NB4 (cell line): ENCODE measurements around the gene C3orf85.

ENCODE experiments used
- DNase-seq: peaks from one replicate; pipeline ENCODE4 v3.0.0; 2010; ENCODE audit warnings: low read depth
- H3K4me3 ChIP-seq: one replicate; pipeline ENCODE4 v1.5.1; 2011; ENCODE audit warnings: mild to moderate bottlenecking, low read depth, low read length, moderate library complexity
- CTCF ChIP-seq: IDR thresholded peaks from one replicate; pipeline ENCODE4 v1.5.1; 2012; ENCODE audit warnings: low read depth, low read length
- MAX ChIP-seq: IDR thresholded peaks from 2 replicates; pipeline ENCODE4 v1.6.1; 2011; ENCODE audit warnings: low read depth, low read length
- MYC ChIP-seq: IDR thresholded peaks from 2 replicates; pipeline ENCODE4 v1.6.1; 2011; ENCODE audit warnings: low read depth, low read length
- POLR2A ChIP-seq: IDR thresholded peaks from 2 replicates; pipeline ENCODE4 v1.6.1; 2011; ENCODE audit warnings: mild to moderate bottlenecking; ENCODE audit not compliant: insufficient read length; ENCODE audit errors: extremely low read depth

The C3orf85 gene

GRCh38 chr3:109149078-109149477 is 12.6 kb downstream of the C3orf85 start:
- no peak for DNase-seq
- TF ChIP-seq POLR2A (no peak), MAX (no peak), MYC (no peak), CTCF (no peak)
- H3K4me3 ChIP-seq: no peak overlapping the region

GRCh38 chr3:109152320-109152719 is 15.8 kb downstream of the C3orf85 start:
- no peak for TF ChIP-seq CTCF
- DNase-seq: no peak
- H3K4me3 ChIP-seq: no peak overlapping the region

DNA sequence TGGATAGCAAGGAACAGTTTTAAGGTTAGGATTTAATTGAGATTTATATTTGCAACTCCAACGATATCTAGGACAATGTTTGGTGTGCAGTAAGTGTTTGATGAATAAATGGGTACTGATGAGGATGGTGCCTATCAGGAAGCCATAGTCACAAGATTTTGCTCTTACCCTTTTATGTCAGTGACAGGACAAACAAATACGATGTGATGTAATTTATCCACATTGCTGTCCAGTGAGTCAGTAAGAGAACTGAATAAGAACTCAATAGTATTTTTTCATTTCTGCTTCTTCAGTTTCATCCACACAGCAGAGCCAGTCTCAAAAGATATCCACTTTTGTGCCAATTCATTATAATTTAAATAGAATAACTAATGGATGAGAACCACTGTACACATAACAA is 18.5 kb downstream of the C3orf85 start:
- DNase-seq: no peak
- H3K4me3 ChIP-seq: no peak overlapping the region
- no peak for TF ChIP-seq MYC
- no peak for TF ChIP-seq MAX
- no peak for TF ChIP-seq CTCF
- TF ChIP-seq POLR2A: no peak

GRCh38 chr3:109155828-109156227 is 19.3 kb downstream of the C3orf85 start:
- no peak for TF ChIP-seq MAX
- no peak for TF ChIP-seq MYC
- no peak for TF ChIP-seq POLR2A
- no peak for TF ChIP-seq CTCF
- no peak overlapping the region for H3K4me3 ChIP-seq
- DNase-seq: no peak

GRCh38 chr3:109161487-109162123 is 25.1 kb downstream of the C3orf85 start:
- no peak overlapping the region for H3K4me3 ChIP-seq

DNA sequence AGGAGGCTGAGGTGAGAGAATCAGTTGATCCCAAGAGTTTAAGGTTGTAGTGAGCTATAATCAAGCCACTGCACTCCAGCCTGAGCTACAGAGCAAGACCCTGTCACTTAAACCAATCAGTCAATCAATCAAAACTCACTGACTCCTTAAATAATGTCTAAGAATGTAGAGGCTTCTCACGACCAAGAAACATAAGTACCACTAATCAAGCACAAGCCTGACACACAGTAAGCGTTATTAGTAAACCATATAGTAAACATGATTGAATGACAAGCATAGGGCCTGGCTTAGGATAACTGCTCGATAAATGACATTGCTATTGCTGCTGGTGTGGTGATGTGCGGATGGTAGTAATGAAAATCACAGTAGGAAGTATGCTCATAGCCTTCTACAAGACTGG is 29.4 kb downstream of the C3orf85 start:
- TF ChIP-seq MAX (no peak), POLR2A (no peak), MYC (no peak), CTCF (no peak)
- no peak for DNase-seq
- H3K4me3 ChIP-seq: no peak overlapping the region

More at GRCh38 chr3:109161487-109162123, 25.1 kb downstream of the C3orf85 start:
- TF ChIP-seq MYC: no peak
- TF ChIP-seq MAX: no peak
- no peak for DNase-seq
